Left ventricle myocardium inferior (tissue), 1 donor: ENCODE data around the gene DYSF. TPM values are rescaled to one million over a fixed set of nuclear protein-coding genes. Genes with fewer than 3 reads are reported as not detected.

Experiments used
- DNase-seq: peaks from one replicate; pipeline ENCODE4 v3.0.0-alpha.2; 2020
- H3K27ac ChIP-seq: fragments of 200-600 bp; replicated peaks from 2 replicates; pipeline ENCODE4 v1.8.0; 2021
- H3K27me3 ChIP-seq: fragments of 200-600 bp; 2 replicates; pipeline ENCODE4 v1.8.0; 2021; ENCODE audit warnings: low read depth
- H3K36me3 ChIP-seq: fragments of 200-600 bp; 2 replicates; pipeline ENCODE4 v1.8.0; 2021
- H3K4me1 ChIP-seq: fragments of 200-600 bp; 2 replicates; pipeline ENCODE4 v1.8.0; 2021
- H3K4me3 ChIP-seq: fragments of 200-600 bp; 2 replicates; pipeline ENCODE4 v1.8.0; 2021; ENCODE audit warnings: mild to moderate bottlenecking, moderate library complexity
- H3K9me3 ChIP-seq: fragments of 200-600 bp; replicated peaks from 2 replicates; pipeline ENCODE4 v1.8.0; 2021
- intact Hi-C: fragments of 100-400 bp; cut with micrococcal nuclease; formaldehyde crosslinking; loops from one replicate; pipeline ENCODE4 v1.11.0; 2022
- total RNA-seq: library from RNA; stranded (reverse); fragmentation: NEBNext Ultra II Directional; extraction: Animal tissue kit (Norgen Biotek cat#: 25700); gene quantifications from one replicate; pipeline ENCODE4 v1.2.1, GENCODE V29; 2021
- TF ChIP-seq, protein P1 (sequence below): fragments of 200-600 bp; IDR thresholded peaks from 2 replicates; pipeline ENCODE4 v1.8.0; 2021; ENCODE audit warnings: antibody characterized with exemption, mild to moderate bottlenecking, borderline replicate concordance
- donor health status: DM: no; HTN: yes; CAD: no; lungs with severe emphysema.

DYSF gene
- total RNA-seq, 1 donor from 2014 or later, result 48.2 TPM

- intact Hi-C loops, result no loop called here
- Histone ChIP-seq H3K9me3 (no peaks in the 10 kb centered on the region), H3K27me3 (no peaks in the 10 kb centered on the region), H3K4me3 (no peak overlapping the region), H3K4me1 (no peaks in the 10 kb centered on the region), H3K36me3 (peaks cover 30% of the 10 kb centered on the region), H3K27ac (no peak overlapping the region)
- DNase-seq, result no peak
- TF ChIP-seq, protein P1, sequence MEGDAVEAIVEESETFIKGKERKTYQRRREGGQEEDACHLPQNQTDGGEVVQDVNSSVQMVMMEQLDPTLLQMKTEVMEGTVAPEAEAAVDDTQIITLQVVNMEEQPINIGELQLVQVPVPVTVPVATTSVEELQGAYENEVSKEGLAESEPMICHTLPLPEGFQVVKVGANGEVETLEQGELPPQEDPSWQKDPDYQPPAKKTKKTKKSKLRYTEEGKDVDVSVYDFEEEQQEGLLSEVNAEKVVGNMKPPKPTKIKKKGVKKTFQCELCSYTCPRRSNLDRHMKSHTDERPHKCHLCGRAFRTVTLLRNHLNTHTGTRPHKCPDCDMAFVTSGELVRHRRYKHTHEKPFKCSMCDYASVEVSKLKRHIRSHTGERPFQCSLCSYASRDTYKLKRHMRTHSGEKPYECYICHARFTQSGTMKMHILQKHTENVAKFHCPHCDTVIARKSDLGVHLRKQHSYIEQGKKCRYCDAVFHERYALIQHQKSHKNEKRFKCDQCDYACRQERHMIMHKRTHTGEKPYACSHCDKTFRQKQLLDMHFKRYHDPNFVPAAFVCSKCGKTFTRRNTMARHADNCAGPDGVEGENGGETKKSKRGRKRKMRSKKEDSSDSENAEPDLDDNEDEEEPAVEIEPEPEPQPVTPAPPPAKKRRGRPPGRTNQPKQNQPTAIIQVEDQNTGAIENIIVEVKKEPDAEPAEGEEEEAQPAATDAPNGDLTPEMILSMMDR, result no peak
Observed at GRCh38 chr2:71587509-71588073, 134.2 kb downstream of the DYSF start.

DNA sequence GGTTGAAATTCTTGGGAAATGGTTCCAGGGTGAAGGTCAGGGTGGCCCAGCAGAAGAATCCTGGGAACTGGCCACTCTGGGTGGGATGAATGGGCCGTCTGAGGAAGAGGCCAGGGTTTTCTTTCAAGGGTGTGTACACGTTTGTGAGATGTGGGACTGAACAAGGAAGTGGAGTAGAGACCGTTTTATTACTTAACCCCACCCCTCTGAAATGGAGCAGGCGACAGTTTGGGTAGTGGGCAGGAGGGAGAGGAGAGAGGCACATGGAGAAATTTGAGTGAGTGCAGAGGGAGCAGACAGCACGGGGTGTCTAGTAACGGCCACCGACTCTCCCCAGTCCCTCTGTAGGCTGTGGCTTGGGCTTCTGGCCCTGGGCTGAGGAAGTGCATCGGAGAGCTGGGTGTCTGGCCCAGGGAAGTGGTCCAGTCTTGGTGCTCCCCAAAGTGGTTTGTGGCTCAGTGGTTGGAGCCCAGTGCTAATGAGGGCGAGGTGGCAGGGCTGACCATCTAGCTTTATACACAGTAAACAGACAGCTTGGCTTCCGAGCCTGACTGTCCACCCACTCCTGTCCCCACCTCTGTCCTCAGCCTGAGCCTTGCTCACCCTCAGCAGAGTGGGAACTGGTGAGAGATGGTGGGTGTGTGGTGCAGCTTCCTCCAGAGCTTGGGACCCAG is 135.3 kb downstream of the DYSF start:
- intact Hi-C loops, result no loop called here

GRCh38 chr2:71589763-71590162 is 136.4 kb downstream of the DYSF start:
- TF ChIP-seq, protein P1, result no peak
- Histone ChIP-seq H3K27me3 (no peaks in the 10 kb centered on the region), H3K9me3 (no peaks in the 10 kb centered on the region), H3K4me3 (no peak overlapping the region), H3K36me3 (peaks cover 32% of the 10 kb centered on the region), H3K4me1 (no peaks in the 10 kb centered on the region), H3K27ac (no peak overlapping the region)
- intact Hi-C loops, result no loop called here
- no peak for DNase-seq

More for the DNA sequence above, 135.3 kb downstream of the DYSF start:
- Histone ChIP-seq H3K27me3 (no peaks in the 10 kb centered on the region), H3K9me3 (no peaks in the 10 kb centered on the region), H3K4me1 (no peaks in the 10 kb centered on the region), H3K36me3 (peaks cover 33% of the 10 kb centered on the region), H3K27ac (no peak overlapping the region), H3K4me3 (no peak overlapping the region)
- TF ChIP-seq, protein P1, result no peak
- DNase-seq, result no peak

DNA sequence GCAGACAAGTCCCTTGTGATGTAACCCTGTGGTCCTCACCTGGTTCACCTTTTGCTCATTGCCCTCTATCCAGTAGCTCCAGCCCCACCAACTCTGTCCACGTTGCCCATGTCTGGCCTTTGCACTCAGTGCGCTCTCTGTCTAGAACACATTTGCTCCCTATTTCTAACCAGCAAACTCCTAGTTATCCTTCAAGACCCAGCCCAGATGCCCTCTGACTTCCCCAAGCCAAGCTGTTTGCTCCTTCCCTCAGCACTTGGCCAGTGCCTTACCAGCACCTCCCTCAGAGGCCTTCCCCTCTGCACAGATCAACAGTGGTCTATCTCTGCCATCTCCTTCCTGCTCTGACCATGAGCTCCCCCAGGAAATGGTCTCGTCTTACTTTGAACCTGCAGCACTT is 137.7 kb downstream of the DYSF start:
- Histone ChIP-seq H3K27me3 (no peaks in the 10 kb centered on the region), H3K4me1 (no peaks in the 10 kb centered on the region), H3K36me3 (peaks cover 32% of the 10 kb centered on the region), H3K4me3 (no peak overlapping the region), H3K27ac (no peak overlapping the region), H3K9me3 (no peaks in the 10 kb centered on the region)
- DNase-seq, result no peak
- intact Hi-C loops, result no loop called here
- TF ChIP-seq, protein P1, result no peak

- peaks cover 32% of the 10 kb centered on the region for H3K36me3 ChIP-seq
- H3K4me1 ChIP-seq, result no peaks in the 10 kb centered on the region
- intact Hi-C loops, result no loop called here
- TF ChIP-seq, protein P1, result no peak
- H3K4me3 ChIP-seq, result no peak overlapping the region
- no peak for DNase-seq
- no peaks in the 10 kb centered on the region for H3K9me3 ChIP-seq
- no peaks in the 10 kb centered on the region for H3K27me3 ChIP-seq
- H3K27ac ChIP-seq, result no peak overlapping the region
Observed at GRCh38 chr2:71592181-71592711, 138.9 kb downstream of the DYSF start.
